Vagina (tissue), 2 donors: Measurements from ENCODE around the gene CDAN1. TPM values are rescaled to one million over a fixed set of nuclear protein-coding genes. Genes with fewer than 3 reads are reported as not detected.
A peak's percentile ranks its signal among the peaks of the same experiment; 100 is the strongest.
"Not testable (repeated sequence)": the region's sequence is repeated elsewhere in the genome, so short reads cannot be mapped to it uniquely, and the experiment has no call there.

Experiments
- DNase-seq, 2 donors: peaks; one replicate each; pipeline ENCODE4 v3.0.0-alpha.2; 2017; ENCODE audit errors: extremely low spot score in 2 of 2
- H3K27ac ChIP-seq: fragments of 200-600 bp; sonication (generic); one replicate; pipeline ENCODE4 v1.5.1; 2019
- H3K27me3 ChIP-seq: fragments of 200-600 bp; sonication (generic); one replicate; pipeline ENCODE4 v1.5.1; 2019
- H3K36me3 ChIP-seq, 2 donors: fragments of 200-600 bp; sonication (generic); one replicate each; pipeline ENCODE4 v1.5.1; 2017 to 2019
- H3K4me1 ChIP-seq: fragments of 200-600 bp; sonication (generic); one replicate; pipeline ENCODE4 v1.5.1; 2019
- H3K4me3 ChIP-seq, 2 donors: fragments of 200-600 bp; sonication (generic); 1 replicate in 1 of 2; 2 replicates in 1 of 2; pipeline ENCODE4 v1.5.1; 2016 to 2019
- H3K9me3 ChIP-seq: fragments of 200-600 bp; sonication (generic); one replicate; pipeline ENCODE4 v1.5.1; 2019
- CTCF ChIP-seq, 3 experiments: fragments of 450-650 bp in 2 of 3; fragments of 200-600 bp in 1 of 3; sonication (generic) in 1 of 3; IDR thresholded peaks; one replicate each; pipeline ENCODE4 v1.5.1; 2017 to 2019; ENCODE audit warnings: antibody characterized with exemption in 3 of 3, mild to moderate bottlenecking in 2 of 3, moderate library complexity in 2 of 3
- POLR2A ChIP-seq, 2 donors: fragments of 450-650 bp; IDR thresholded peaks; one replicate each; pipeline ENCODE4 v1.6.1; 2017; ENCODE audit warnings: antibody characterized with exemption in 2 of 2, mild to moderate bottlenecking in 2 of 2, moderate library complexity in 2 of 2
- POLR2AphosphoS5 ChIP-seq, 2 donors: sonication (generic); formaldehyde crosslinking; IDR thresholded peaks; one replicate each; pipeline ENCODE4 v1.9.0; 2017; ENCODE audit warnings: antibody characterized with exemption in 2 of 2, mild to moderate bottlenecking in 2 of 2, low read depth in 1 of 2; ENCODE audit not compliant: insufficient read depth in 1 of 2
- intact Hi-C: fragments of 100-400 bp; cut with DNase I; formaldehyde crosslinking; loops from one replicate; pipeline ENCODE4 v1.15.1; 2023
- total RNA-seq: library from RNA; depleted of rRNA; stranded (reverse); fragments of >200 nt; gene quantifications from one replicate; pipeline ENCODE4 v1.2.3, GENCODE V29; 2016

CDAN1 gene
- total RNA-seq, 1 donor from 2014 or later, result 10.3 TPM

DNA sequence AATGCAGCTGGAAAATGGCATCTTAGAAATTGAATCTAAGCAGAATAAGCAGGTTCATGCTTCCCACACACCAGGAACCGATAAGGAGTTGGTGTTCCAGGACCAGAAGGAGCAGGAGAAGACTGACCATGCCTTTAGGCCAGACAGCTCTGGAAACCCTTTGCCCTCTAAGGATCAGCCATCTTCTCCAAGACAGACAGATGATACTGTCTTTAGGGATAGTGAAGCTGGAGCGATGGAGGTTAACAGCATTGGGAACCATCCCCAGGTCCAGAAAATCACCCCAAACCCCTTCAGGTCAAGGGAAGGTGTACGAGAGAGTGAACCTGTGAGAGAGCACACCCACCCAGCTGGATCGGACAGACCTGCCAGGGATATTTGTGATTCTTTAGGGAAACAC lies 49.2 kb downstream of the CDAN1 start:
- intact Hi-C loops, result no loop called here
- H3K4me1 ChIP-seq, result no peaks in the 10 kb centered on the region
- no peaks in the 10 kb centered on the region for H3K27me3 ChIP-seq
- H3K4me3 ChIP-seq, result no peak overlapping the region
- no peak overlapping the region for H3K27ac ChIP-seq
- H3K9me3 ChIP-seq, result no peaks in the 10 kb centered on the region
- no peak for TF ChIP-seq POLR2A (IDR thresholded peaks at IDR 0.05)
- TF ChIP-seq CTCF (IDR thresholded peaks at IDR 0.05), result no peak
- TF ChIP-seq POLR2AphosphoS5 (IDR thresholded peaks at IDR 0.05; ENCODE audit: insufficient read depth in 1 of 2, low read depth in 1 of 2), result no peak
- DNase-seq, result no peak
- H3K36me3 ChIP-seq, result peaks cover 0 to 31% of the 10 kb centered on the region in 2 donors

DNA sequence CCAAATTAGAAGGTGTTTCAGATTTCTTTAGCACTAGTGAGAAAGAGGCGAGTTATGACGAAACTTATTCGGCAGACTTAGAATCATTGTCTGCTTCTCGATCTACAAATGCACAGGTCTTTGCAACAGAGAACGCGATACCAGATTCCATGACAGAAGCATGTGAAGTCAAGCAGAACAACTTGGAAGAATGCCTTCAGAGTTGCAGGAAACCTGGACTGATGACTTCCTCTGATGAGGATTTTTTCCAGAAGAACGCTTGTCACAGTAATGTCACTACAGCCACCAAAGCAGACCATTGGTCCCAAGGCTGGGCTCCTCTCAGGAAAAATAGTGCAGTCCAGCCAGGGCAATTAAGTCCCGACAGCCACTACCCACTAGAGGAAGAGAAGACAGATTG lies 50.6 kb downstream of the CDAN1 start:
- peaks cover 0 to 32% of the 10 kb centered on the region in 2 donors for H3K36me3 ChIP-seq
- no peaks in the 10 kb centered on the region for H3K9me3 ChIP-seq
- no peak overlapping the region for H3K4me3 ChIP-seq
- DNase-seq, result no peak
- no peaks in the 10 kb centered on the region for H3K4me1 ChIP-seq
- H3K27me3 ChIP-seq, result no peaks in the 10 kb centered on the region
- no peak for TF ChIP-seq CTCF (IDR thresholded peaks at IDR 0.05)
- intact Hi-C loops, result no loop called here
- H3K27ac ChIP-seq, result no peak overlapping the region

DNA sequence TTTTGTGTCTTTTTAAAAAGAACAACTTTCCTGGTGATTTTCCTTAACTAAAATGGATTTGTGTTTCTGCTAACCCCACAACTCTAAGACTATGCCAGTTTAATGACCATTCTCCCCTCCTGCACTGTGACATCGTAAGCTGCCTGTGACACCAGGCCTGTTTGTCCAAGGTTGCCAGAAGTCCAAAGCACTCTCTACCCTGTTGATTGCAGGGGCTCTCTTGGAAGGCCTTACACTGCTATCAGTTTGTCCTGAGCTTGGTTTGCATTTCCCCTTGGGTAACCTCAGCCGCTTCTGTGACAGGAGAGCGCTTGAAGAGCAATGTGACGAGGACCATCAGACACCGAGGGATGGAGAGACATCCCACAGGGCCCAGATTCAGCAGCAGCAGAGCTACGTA lies 55.8 kb downstream of the CDAN1 start:
- no peak for TF ChIP-seq CTCF (IDR thresholded peaks at IDR 0.05)
- no peak for TF ChIP-seq POLR2A (IDR thresholded peaks at IDR 0.05)
- no peak for TF ChIP-seq POLR2AphosphoS5 (IDR thresholded peaks at IDR 0.05; ENCODE audit: insufficient read depth in 1 of 2, low read depth in 1 of 2)
- no peak for DNase-seq
- Histone ChIP-seq H3K4me1 (no peaks in the 10 kb centered on the region), H3K4me3 (no peak overlapping the region), H3K27me3 (no peaks in the 10 kb centered on the region), H3K9me3 (no peaks in the 10 kb centered on the region), H3K27ac (no peak overlapping the region), H3K36me3 (peaks cover 0 to 46% of the 10 kb centered on the region in 2 donors)
- intact Hi-C loops, result no loop called here

GRCh38 chr15:42680142-42680482 lies 56.8 kb downstream of the CDAN1 start:
- DNase-seq, H3K4me3 ChIP-seq, intact Hi-C loops, H3K27me3 ChIP-seq, H3K9me3 ChIP-seq, H3K4me1 ChIP-seq: not testable (repeated sequence)
- H3K27ac ChIP-seq, result peak overlapping the region; percentile 7
- peaks cover 0 to 47% of the 10 kb centered on the region in 2 donors for H3K36me3 ChIP-seq

- H3K9me3 ChIP-seq, result no peaks in the 10 kb centered on the region
- intact Hi-C loops, result no loop called here
- peaks cover 0 to 47% of the 10 kb centered on the region in 2 donors for H3K36me3 ChIP-seq
These were observed 57.4 kb downstream of the CDAN1 start for GRCh38 chr15:42679285-42680141.

More at GRCh38 chr15:42679285-42680141, 57.4 kb downstream of the CDAN1 start:
- DNase-seq, result no peak
- Histone ChIP-seq H3K27ac (no peak overlapping the region), H3K4me3 (no peak overlapping the region), H3K4me1 (no peaks in the 10 kb centered on the region), H3K27me3 (no peaks in the 10 kb centered on the region)
- TF ChIP-seq POLR2AphosphoS5 (IDR thresholded peaks at IDR 0.05; ENCODE audit: insufficient read depth in 1 of 2, low read depth in 1 of 2) (no peak), CTCF (IDR thresholded peaks at IDR 0.05) (no peak), POLR2A (IDR thresholded peaks at IDR 0.05) (no peak)
